CD14-positive monocyte (primary cell): ENCODE measurements around the gene EPB41L4B. TPM values are rescaled to one million over a fixed set of nuclear protein-coding genes. Genes with fewer than 3 reads are reported as not detected.

Experiments
- DNase-seq, 3 donors: peaks; one replicate each; pipeline ENCODE4 v3.0.0-alpha.2; 2011 to 2022
- H2AFZ ChIP-seq: 2 replicates; pipeline ENCODE4 v1.6.0; 2012; ENCODE audit warnings: mild to moderate bottlenecking, low read depth, low read length, inconsistent platforms; ENCODE audit not compliant: insufficient read depth, poor library complexity, severe bottlenecking
- H3K27ac ChIP-seq, 2 donors: 1 replicate in 1 of 2; 2 replicates in 1 of 2; pipeline ENCODE4 v1.5.1; 2012 to 2013; ENCODE audit warnings: low read length in 2 of 2, control low read depth in 1 of 2, inconsistent platforms in 1 of 2, low read depth in 1 of 2, mild to moderate bottlenecking in 1 of 2
- H3K27me3 ChIP-seq, 2 donors: one replicate each; pipeline versions ENCODE4 v1.6.0 to v1.6.1; 2011 to 2013; ENCODE audit warnings: low read length in 2 of 2; ENCODE audit not compliant: control insufficient read depth in 2 of 2, insufficient read depth in 2 of 2
- H3K36me3 ChIP-seq, 2 donors: replicated peaks in 1 of 2; 1 replicate in 1 of 2; 2 replicates in 1 of 2; pipeline versions ENCODE4 v1.5.1 to v1.6.1; 2012 to 2013; ENCODE audit warnings: low read length in 2 of 2, control low read depth in 1 of 2, inconsistent platforms in 1 of 2, mild to moderate bottlenecking in 1 of 2; ENCODE audit not compliant: insufficient read depth in 2 of 2, control insufficient read depth in 1 of 2
- H3K4me1 ChIP-seq, 2 donors: 1 replicate in 1 of 2; 2 replicates in 1 of 2; pipeline versions ENCODE4 v1.5.1 to v1.6.1; 2012 to 2013; ENCODE audit warnings: low read length in 2 of 2, control low read depth in 1 of 2, inconsistent platforms in 1 of 2, mild to moderate bottlenecking in 1 of 2, moderate library complexity in 1 of 2; ENCODE audit not compliant: insufficient read depth in 2 of 2, control insufficient read depth in 1 of 2
- H3K4me2 ChIP-seq: replicated peaks from 2 replicates; pipeline ENCODE3; 2012; ENCODE audit warnings: low read length, moderate library complexity, mild to moderate bottlenecking; ENCODE audit not compliant: poor library complexity, severe bottlenecking; ENCODE audit errors: extremely low read depth
- H3K4me3 ChIP-seq, 3 experiments: fragments of 200-600 bp in 1 of 3; sonication (generic) in 1 of 3; replicated peaks in 1 of 3; 1 replicate in 2 of 3; 2 replicates in 1 of 3; pipeline ENCODE4 v1.5.1; 2011 to 2013; ENCODE audit warnings: low read length in 3 of 3, mild to moderate bottlenecking in 3 of 3, control low read depth in 2 of 3, low read depth in 2 of 3, inconsistent platforms in 1 of 3, moderate library complexity in 1 of 3
- H3K79me2 ChIP-seq: 2 replicates; pipeline ENCODE4 v1.6.0; 2012; ENCODE audit warnings: mild to moderate bottlenecking, control low read depth, inconsistent platforms, low read length, moderate library complexity; ENCODE audit not compliant: insufficient read depth
- H3K9ac ChIP-seq: 2 replicates; pipeline ENCODE4 v1.6.0; 2017; ENCODE audit warnings: low read length, mild to moderate bottlenecking; ENCODE audit not compliant: insufficient read depth, poor library complexity, severe bottlenecking
- H3K9me3 ChIP-seq, 2 donors: replicated peaks in 1 of 2; 1 replicate in 1 of 2; 2 replicates in 1 of 2; pipeline versions ENCODE4 v1.5.1 to v1.6.1; 2012 to 2013; ENCODE audit warnings: low read length in 2 of 2, control low read depth in 1 of 2; ENCODE audit not compliant: control insufficient read depth in 1 of 2, insufficient read depth in 1 of 2
- H4K20me1 ChIP-seq: 2 replicates; pipeline ENCODE4 v1.6.0; 2012; ENCODE audit warnings: mild to moderate bottlenecking, low read length, control low read depth, moderate library complexity; ENCODE audit not compliant: insufficient read depth
- H3K27ac Mint-ChIP-seq, 7 donors: one replicate each; pipeline ENCODE4 v1.8.0; 2020; ENCODE audit warnings: mild to moderate bottlenecking in 7 of 7, mixed read lengths in 7 of 7, moderate library complexity in 6 of 7, inconsistent platforms in 2 of 7
- H3K27me3 Mint-ChIP-seq, 3 donors: one replicate each; pipeline ENCODE4 v1.8.0; 2021 to 2022; ENCODE audit warnings: low read depth in 3 of 3, mild to moderate bottlenecking in 3 of 3, mixed read lengths in 3 of 3, moderate library complexity in 3 of 3, inconsistent platforms in 1 of 3
- H3K36me3 Mint-ChIP-seq, 2 donors: one replicate each; pipeline ENCODE4 v1.8.0; 2020; ENCODE audit warnings: mixed read lengths in 2 of 2, inconsistent platforms in 1 of 2, mild to moderate bottlenecking in 1 of 2
- H3K4me1 Mint-ChIP-seq: one replicate; pipeline ENCODE4 v1.8.0; 2020; ENCODE audit warnings: mild to moderate bottlenecking, mixed read lengths
- H3K4me3 Mint-ChIP-seq, 2 donors: one replicate each; pipeline ENCODE4 v1.8.0; 2020; ENCODE audit warnings: mild to moderate bottlenecking in 2 of 2, mixed read lengths in 2 of 2, moderate library complexity in 1 of 2
- H3K9me3 Mint-ChIP-seq, 7 donors: one replicate each; pipeline ENCODE4 v1.8.0; 2020 to 2022; ENCODE audit warnings: mixed read lengths in 7 of 7, mild to moderate bottlenecking in 6 of 7, moderate library complexity in 6 of 7, inconsistent platforms in 2 of 7
- WGBS: methylation state at CpG from one replicate; pipeline ENCODE4 v1.1.5; 2013; ENCODE audit warnings: missing lambda C conversion rate; ENCODE audit not compliant: insufficient coverage; 5-methylcytosine and 5-hydroxymethylcytosine counted together
- intact Hi-C, 2 donors: fragments of 100-400 bp; cut with micrococcal nuclease; formaldehyde crosslinking; loops; one replicate each; pipeline versions ENCODE4 v1.15.0 to v1.15.1; 2023
- polyA plus RNA-seq, 3 donors: library from polyadenylated mRNA; depleted of rRNA in 1 of 3; unstranded in 2 of 3; stranded (reverse) in 1 of 3; fragments of 300-500 nt in 2 of 3; fragments of >200 nt in 1 of 3; fragmentation: Illumina TruSeq in 2 of 3; gene quantifications; 1 replicate in 2 of 3; 2 replicates in 1 of 3; pipeline ENCODE4 v1.2.3, GENCODE V29; 2012 to 2021
- TF ChIP-seq, protein P1 (sequence below): fragments of 200-600 bp; IDR thresholded peaks from one replicate; pipeline ENCODE4 v1.8.0; 2022; ENCODE audit warnings: antibody characterized with exemption, mild to moderate bottlenecking

EPB41L4B gene
- polyA plus RNA-seq, 3 donors = not detected

DNA sequence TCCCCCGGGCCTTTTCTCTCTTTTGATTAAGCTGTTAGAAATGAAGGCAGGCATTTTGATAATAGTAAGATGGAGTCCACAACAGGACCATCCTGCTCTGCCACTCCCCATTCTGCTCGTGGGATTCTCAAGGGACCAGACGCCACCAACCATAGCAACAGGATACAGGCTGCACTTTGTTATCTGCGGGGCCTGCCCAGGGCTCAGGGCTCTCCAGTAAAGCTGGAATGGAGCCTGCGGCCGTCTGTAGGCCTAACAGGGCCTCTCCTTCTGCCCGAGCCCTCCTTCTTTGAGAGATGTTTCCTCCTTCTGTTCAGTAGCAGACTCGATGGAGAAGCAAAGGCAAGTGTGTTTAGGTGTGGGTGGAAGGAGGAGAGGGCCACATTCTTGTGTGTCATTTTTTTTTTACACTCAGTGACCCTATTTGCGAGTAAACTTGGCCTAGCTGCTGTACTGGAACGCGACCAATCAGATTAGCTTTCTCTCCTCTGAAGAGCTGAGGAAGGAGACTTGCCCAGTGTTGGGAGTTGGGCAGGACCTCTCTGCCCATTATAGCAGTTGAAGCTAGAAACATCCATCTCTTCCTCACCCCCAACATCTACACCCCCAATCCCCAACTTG is 8.9 kb upstream of the EPB41L4B start:
- H3K4me2 ChIP-seq = no peak overlapping the region
- no peaks in the 10 kb centered on the region for H3K79me2 ChIP-seq
- H4K20me1 ChIP-seq = no peaks in the 10 kb centered on the region
- Mint-ChIP-seq H3K4me1 (no peaks in the 10 kb centered on the region), H3K27ac (no peak overlapping the region), H3K9me3 (peaks cover 0 to 4% (median 0%) of the 10 kb centered on the region in 7 donors), H3K36me3 (no peaks in the 10 kb centered on the region), H3K4me3 (no peak overlapping the region), H3K27me3 (peaks cover 17 to 39% (median 32%) of the 10 kb centered on the region in 3 donors)
- H3K4me3 ChIP-seq = no peak overlapping the region
- H3K9ac ChIP-seq = no peak overlapping the region
- DNase-seq = no peak
- H3K9me3 ChIP-seq = no peaks in the 10 kb centered on the region
- intact Hi-C loops = no loop called here
- H3K4me1 ChIP-seq = no peaks in the 10 kb centered on the region
- no peak overlapping the region for H2AFZ ChIP-seq
- H3K27ac ChIP-seq = no peak overlapping the region
- H3K27me3 ChIP-seq = peaks cover 5 to 7% of the 10 kb centered on the region in 2 donors
- H3K36me3 ChIP-seq = no peaks in the 10 kb centered on the region
- 89% methylated on average over 4 of the region's 11 CpGs for WGBS
- TF ChIP-seq, protein P1, sequence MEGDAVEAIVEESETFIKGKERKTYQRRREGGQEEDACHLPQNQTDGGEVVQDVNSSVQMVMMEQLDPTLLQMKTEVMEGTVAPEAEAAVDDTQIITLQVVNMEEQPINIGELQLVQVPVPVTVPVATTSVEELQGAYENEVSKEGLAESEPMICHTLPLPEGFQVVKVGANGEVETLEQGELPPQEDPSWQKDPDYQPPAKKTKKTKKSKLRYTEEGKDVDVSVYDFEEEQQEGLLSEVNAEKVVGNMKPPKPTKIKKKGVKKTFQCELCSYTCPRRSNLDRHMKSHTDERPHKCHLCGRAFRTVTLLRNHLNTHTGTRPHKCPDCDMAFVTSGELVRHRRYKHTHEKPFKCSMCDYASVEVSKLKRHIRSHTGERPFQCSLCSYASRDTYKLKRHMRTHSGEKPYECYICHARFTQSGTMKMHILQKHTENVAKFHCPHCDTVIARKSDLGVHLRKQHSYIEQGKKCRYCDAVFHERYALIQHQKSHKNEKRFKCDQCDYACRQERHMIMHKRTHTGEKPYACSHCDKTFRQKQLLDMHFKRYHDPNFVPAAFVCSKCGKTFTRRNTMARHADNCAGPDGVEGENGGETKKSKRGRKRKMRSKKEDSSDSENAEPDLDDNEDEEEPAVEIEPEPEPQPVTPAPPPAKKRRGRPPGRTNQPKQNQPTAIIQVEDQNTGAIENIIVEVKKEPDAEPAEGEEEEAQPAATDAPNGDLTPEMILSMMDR = no peak

DNA sequence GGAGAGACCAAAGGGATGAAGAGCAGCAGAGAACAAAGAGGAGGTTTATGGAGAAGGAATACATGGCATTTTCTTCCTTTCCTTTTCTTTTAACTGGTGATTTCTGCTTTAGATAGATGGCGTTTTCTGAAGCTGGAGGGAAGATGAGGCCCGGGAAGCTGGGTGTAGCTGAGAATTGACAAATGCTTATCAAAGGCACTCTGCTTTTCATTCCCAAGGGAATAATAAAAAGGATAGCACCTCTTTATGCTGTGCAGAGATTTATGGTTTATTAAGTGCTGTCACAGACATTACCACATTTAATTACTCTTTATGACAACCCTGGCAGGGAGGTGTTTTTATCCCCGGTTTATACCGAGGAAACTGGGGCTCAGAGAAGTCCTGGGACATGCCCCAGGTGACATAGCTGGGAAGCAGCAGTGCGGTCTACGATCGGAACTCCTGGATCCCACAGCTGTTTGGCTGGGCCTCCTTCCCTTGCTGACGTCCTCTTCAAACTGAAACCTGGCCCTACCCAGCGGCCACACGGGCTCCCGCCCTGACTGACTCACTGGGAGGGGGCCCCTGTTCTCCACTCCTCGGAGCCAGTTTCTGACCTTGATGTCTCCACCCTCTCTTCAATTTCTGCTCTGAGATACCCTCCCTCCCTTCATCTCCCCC is 8.2 kb upstream of the EPB41L4B start:
- Mint-ChIP-seq H3K36me3 (no peaks in the 10 kb centered on the region), H3K4me1 (no peaks in the 10 kb centered on the region), H3K27ac (no peak overlapping the region), H3K27me3 (peaks cover 22 to 39% (median 32%) of the 10 kb centered on the region in 3 donors), H3K4me3 (no peak overlapping the region), H3K9me3 (peaks cover 0 to 3% (median 0%) of the 10 kb centered on the region in 7 donors)
- intact Hi-C loops = no loop called here
- peaks cover 8 to 13% of the 10 kb centered on the region in 2 donors for H3K27me3 ChIP-seq
- H3K4me2 ChIP-seq = no peak overlapping the region
- no peaks in the 10 kb centered on the region for H3K79me2 ChIP-seq
- H3K9ac ChIP-seq = no peak overlapping the region
- H3K4me3 ChIP-seq = no peak overlapping the region
- H2AFZ ChIP-seq = no peak overlapping the region
- H3K27ac ChIP-seq = no peak overlapping the region
- TF ChIP-seq, protein P1 = no peak
- H3K36me3 ChIP-seq = no peaks in the 10 kb centered on the region
- no peaks in the 10 kb centered on the region for H4K20me1 ChIP-seq
- H3K9me3 ChIP-seq = no peaks in the 10 kb centered on the region
- DNase-seq = no peak
- no peaks in the 10 kb centered on the region for H3K4me1 ChIP-seq
- WGBS = 73% methylated on average over 9 of the region's 12 CpGs
